Measurements from ENCODE around the gene MAP3K20.
"Not testable (repeated sequence)": the region's sequence is repeated elsewhere in the genome, so short reads cannot be mapped to it uniquely, and the experiment has no call there.

The MAP3K20 gene

DNA sequence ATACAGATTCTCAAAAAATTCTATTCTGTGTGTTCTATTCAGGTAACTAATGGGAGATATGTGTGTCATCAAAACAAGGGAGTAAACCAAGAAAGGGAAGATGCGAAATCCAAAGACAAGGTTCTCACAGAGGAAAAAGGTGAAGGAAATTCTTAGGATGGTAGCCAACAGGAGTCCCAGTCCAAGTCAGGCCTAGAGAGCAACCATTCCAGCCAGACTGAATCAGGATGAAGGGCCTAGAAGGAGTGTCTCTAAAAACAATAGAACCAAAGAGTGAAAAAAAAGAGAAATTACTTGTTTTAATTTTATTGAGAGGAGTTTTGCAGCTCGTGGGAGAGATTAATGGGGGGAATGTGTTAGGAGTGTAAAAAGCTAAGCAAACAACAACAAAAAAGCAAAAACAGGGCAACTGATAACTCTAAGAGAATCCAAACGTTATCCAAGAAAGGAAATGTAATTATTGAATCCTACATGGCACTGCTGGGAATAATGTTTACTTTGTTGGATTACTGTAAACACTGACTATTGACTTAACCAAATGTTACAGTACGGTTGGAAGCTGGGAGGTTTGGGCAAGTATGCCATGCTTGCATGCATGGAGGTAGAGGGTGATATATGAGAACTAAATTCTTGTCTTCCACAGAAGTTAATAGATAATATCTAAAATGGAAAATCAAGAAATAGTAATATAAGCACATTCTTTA, 12.3 kb downstream of the MAP3K20 start:
- DNase-seq: no peak

- DNase-seq: no peak
Measured at GRCh38 chr2:173090276-173090877, 14.7 kb downstream of the MAP3K20 start.

DNA sequence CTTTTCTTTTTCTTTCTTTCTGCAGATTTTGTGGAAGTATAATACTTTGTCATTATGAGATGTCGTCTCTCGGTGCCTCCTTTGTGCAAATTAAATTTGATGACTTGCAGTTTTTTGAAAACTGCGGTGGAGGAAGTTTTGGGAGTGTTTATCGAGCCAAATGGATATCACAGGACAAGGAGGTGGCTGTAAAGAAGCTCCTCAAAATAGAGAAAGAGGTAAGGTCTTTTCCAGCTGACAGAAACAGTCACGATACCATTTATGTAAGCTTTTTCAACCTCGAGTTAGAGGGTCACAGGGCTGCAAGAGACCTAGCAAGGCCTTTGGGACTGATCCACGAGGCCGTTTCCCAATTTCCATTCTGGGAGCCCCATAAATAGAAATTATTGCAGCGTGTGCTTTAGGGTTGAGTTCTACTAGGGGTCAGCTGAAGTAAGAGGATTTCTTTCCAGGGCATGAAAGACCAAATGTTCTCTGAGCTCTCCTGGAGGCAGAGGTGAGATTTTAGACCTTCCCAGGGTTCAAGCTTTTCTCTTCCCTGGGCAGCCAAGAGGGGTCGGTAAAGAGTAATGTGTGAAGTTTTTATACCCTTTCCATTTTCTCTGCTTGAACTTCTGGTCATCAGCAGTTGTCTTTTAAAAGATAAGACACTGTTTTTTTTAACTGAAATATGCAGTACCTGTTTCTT, 15.5 kb downstream of the MAP3K20 start:
- DNase-seq: no peak

DNA sequence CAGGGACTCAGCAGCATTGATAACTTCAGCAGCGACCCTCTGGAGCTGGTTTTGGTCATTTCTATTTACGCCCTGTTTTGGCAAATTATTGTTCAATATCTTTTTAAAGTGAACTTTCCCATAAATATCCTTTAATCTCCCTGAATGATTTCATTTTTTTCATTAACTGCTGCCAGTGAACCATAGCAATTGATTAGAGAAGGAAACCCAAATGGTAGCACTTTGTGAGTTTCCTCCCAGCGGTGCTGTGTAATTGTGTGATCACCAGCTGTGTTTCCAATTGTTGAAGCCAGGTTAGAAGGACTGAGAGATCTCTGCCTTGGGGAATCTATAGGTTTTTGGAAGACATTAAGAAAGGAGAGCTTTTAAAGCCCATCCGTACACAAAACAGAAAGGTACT, 16.3 kb downstream of the MAP3K20 start:
- DNase-seq: no peak

GRCh38 chr2:173092844-173093402, 17.3 kb downstream of the MAP3K20 start:
- no peak for DNase-seq

DNA sequence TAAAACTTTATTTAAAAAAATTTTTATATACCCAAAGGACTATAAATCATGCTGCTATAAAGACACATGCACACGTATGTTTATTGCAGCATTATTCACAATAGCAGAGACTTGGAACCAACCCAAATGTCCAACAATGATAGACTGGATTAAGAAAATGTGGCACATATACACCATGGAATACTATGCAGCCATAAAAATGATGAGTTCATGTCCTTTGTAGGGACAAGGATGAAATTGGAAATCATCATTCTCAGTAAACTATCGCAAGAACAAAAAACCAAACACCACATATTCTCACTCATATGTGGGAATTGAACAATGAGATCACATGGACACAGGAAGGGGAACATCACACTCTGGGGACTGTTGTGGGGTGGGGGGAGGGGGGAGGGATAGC, 18.0 kb downstream of the MAP3K20 start:
- not testable (repeated sequence) for DNase-seq

DNA sequence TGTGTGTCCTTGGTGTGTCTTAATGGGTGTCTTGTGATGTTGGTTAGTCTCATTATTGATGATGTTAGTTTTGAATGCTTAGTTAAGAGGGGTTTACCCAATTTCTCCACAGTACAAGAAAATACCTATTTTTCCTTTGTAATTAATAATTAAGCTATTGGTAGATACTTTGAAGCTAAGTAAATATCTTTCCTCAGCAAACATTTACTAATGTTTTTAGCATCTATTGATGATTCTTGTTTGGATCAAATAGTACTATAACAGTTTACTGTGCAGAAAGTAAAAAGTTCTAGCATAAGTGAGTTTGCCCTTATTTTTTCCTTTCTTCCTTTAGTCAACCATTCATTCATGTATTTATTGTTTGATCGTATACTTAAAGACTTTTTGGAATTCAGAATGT, 19.1 kb downstream of the MAP3K20 start:
- DNase-seq: no peak

DNA sequence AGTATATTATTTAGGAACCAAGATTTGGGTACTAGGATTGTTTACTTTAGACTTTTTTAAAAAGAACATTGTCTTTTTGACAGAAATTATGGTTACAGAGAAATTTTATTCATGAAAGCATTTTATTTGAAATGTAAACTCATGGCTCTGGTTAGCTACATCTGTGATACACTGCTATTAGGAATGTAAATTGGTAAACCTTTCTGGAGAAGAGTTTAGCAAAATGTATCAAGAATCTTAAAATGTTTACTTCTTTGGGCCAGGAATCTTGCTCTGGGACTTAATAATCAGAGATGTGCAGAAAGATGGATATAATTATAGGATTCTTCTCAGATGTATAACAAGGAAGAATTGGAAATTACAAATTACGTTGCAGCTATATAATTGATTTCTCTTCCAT, 19.7 kb downstream of the MAP3K20 start:
- no peak for DNase-seq

DNA sequence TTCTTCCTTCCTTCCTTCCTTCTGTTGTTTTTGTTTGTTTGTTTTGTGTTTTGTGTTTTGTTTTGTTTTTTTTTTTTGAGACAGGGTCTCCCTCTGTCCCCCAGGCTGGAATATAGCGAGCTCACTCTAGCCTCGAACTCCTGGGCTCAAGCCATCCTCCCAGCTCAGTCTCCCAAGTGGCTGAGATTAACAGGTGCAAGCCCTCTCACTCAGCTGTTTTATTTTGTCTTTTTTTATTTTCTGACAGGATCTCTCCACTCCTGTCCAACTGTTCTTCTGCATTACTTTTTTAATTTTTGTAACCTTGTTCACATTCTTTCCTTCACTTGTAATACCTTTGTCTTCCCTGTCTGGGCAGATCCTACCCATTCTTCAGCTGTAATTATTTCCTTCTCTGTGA, 23.6 kb downstream of the MAP3K20 start:
- DNase-seq: no peak

DNA sequence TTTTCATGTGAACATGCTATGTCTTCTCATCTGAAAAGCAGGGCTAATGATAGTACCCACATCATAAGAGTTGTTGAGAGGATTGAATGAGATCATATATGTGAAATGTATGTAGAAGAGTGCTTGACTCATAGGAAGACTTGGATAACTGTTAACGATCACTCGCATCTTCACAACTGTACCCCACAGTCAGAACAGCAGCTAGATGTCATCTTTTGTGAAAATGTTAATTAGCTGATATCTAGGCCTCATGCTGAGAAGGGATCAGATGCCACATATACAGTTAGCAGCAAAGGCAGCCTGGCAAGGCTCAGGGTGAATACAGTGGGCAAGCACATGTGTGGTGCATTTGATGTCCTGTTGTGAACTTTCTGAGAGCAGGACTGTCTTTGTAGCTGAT, 24.2 kb downstream of the MAP3K20 start:
- no peak for DNase-seq

DNA sequence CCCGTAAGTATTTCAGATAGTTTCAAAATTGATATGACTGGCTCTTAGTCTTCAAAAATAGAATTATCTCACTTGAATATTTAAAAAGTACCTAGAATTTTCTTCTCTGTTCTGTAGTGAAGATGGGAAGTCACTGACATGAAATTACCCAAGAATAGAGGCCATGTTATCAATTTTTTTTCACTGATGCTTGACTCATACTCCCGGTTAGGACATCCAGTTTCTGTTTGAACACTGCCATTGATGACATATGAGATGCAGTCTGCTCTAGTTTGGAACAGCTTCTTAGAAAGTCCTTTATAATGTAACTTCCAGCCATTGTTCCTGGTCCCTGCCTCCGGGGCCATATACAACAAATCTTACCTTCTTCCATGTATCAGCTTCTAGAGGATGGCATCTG, 26.0 kb downstream of the MAP3K20 start:
- no peak for DNase-seq

GRCh38 chr2:173104156-173104555, 28.5 kb downstream of the MAP3K20 start:
- no peak for DNase-seq

DNA sequence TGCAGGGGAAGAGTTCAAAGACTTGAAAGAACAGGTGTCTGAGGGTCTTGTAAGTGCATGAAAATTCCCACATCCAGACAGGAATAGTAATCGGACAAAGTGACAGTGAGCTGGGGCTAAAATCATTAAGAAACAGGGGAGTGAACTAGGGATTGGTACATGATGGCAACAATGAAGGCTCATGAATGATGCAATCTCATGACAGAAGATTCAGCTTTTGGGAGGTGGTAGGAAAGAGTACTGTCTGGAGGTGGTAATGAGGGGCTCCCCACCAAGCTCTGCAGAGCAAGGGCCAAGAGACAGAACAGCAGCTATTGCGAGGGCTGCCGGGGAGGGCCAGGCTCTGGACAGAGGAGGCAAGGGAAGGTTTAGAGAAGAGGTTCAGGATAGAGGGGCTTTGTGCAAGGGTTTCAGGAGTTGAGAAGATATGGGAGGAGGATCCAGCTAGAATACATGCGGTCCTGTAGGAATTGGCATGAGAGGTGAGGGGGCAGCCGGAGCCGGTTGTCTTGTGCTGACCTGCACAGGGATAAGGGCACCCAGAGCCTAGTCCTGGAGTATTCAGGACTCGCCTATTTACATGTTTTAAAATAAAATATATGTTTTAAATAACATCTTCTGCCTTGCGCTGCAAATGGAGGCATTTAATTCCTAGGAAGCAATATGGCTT, 31.4 kb downstream of the MAP3K20 start:
- DNase-seq: no peak

DNA sequence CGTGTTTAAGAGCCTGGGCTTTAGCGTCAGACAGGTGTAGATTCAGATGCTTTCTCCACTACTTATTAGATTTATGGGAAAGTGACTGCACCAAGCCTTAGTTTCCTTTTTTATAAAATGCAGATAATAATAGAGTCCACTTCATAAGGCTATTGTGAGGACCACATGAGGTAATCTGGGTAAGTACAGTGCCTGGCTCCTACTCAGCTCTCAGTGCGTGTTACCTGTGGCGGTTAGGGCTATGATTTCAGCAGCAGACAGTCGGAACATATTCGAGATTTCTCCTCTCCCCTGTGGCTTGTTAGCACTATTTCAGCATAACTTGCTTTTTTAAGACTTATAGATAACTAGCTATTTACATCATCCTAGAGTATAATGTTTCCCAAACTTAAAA, 32.0 kb downstream of the MAP3K20 start:
- no peak for DNase-seq

GRCh38 chr2:173109253-173110188, 33.9 kb downstream of the MAP3K20 start:
- DNase-seq: no peak

- no peak for DNase-seq
Measured at GRCh38 chr2:173117678-173118077, 42.0 kb downstream of the MAP3K20 start.

DNA sequence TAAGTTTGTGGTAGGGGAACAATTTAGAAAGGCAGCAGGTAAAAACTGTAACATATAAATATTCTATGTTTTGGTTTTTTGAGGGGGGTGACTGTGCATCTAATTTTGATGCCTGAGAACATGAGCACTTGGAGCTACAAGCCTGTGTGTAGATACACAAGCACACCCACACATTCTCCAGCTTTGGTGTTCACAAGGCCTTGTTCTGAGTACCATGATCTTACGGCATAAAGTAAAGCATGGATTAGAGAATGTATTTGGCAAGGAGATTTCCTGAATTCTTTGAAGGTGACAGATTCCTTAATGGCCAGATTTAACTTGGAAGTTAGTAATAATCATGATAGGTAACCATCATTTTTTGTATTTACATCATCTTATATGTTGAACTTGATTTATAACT, 42.7 kb downstream of the MAP3K20 start:
- no peak for DNase-seq

DNA sequence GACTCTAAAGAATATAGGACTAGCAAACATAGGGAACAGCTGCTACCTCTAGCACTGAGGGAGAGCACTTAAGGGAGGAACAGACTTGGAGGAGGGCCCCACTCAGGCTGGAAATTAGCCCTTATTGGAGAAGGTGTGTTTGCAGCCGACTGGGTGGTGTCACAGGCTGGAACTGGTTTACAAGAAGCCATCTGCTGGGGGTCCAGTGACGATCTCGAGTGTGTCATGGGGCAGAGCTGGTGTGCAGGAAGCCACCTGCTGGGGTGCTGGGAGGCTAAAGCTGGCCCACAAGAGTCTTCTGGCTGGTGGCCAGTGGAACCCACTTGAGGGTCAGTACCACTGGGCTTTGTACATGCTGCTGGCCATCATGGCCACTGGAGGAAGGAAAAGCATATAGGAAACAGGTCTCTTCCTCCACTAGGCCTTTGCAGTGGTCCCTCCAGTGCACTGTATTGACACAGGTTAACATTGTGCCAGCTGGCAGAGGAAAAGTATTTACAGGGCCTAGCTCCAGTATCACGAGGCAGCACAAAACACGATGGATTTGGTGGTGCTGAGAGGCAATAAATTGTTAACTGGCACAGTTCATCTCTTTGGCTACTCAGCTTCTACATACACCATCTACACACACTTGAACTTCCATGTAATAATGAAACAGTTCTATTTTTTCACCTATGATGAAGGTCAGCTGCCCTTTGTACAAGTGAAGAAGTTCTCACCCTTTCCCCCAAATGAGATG, 43.6 kb downstream of the MAP3K20 start:
- no peak for DNase-seq

- DNase-seq: no peak
Measured at GRCh38 chr2:173119944-173120343, 44.3 kb downstream of the MAP3K20 start.

DNA sequence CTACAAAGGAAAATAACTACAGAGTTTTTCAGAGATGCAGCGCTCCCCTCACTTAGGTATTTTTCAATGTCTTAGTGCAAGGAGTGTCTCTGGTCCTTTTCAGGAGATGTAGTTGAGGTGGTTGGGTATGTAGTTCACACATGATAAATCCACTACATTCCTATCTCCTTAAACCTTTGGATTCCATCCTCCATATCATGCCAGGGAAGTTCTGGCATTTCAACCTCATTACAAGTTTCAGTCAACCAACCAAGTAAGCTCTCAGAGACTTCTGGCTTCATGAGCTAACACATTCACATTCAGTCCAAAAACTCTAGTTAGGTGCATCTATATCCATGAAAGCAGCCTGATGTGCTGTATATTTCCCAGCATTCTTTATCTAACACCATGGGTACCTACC, 47.3 kb downstream of the MAP3K20 start:
- DNase-seq: no peak

- DNase-seq: no peak
Measured at GRCh38 chr2:173124441-173124840, 48.8 kb downstream of the MAP3K20 start.

- DNase-seq: no peak
Measured at GRCh38 chr2:173126819-173127218, 51.2 kb downstream of the MAP3K20 start.
